Measurements from ENCODE around the gene HAUS2.

- TF ChIP-seq MXI1 (IDR thresholded peaks at IDR 0.05; ENCODE audit: borderline replicate concordance, low read depth, low read length) (no peak), CTCF (conservative IDR thresholded peaks at IDR 0.05; ENCODE audit: low read depth, low read length) (no peak), POLR2A (IDR thresholded peaks at IDR 0.05; ENCODE audit: low read depth, low read length) (no peak), CEBPB (IDR thresholded peaks at IDR 0.05; ENCODE audit: low read depth, low read length) (no peak), RAD21 (IDR thresholded peaks at IDR 0.05; ENCODE audit: low read length) (no peak), RFX5 (IDR thresholded peaks at IDR 0.05; ENCODE audit: low read depth, low read length) (no peak), FOS (IDR thresholded peaks at IDR 0.05; ENCODE audit: low read depth, low read length) (no peak), MAFK (IDR thresholded peaks at IDR 0.05; ENCODE audit: low read depth, low read length) (no peak), MAZ (IDR thresholded peaks at IDR 0.05; ENCODE audit: borderline replicate concordance, low read depth, low read length) (no peak), RCOR1 (IDR thresholded peaks at IDR 0.05; ENCODE audit: insufficient replicate concordance, low read length) (no peak), USF2 (IDR thresholded peaks at IDR 0.05; ENCODE audit: low read depth, low read length) (no peak), BHLHE40 (IDR thresholded peaks at IDR 0.05; ENCODE audit: low read depth, low read length) (no peak), SMC3 (IDR thresholded peaks at IDR 0.05; ENCODE audit: low read depth, low read length) (no peak)
These were observed 57.2 kb downstream of the HAUS2 start for GRCh38 chr15:42605796-42606195.

Measured in IMR-90 (cell line).